GM12865 (cell line): ENCODE measurements around the gene PLVAP.
A peak's percentile ranks its signal among the peaks of the same experiment; 100 is the strongest.

Experiments used
- DNase-seq: peaks from one replicate; pipeline ENCODE4 v3.0.0; 2010; ENCODE audit warnings: low read depth
- H3K4me3 ChIP-seq: 2 replicates; pipeline ENCODE4 v1.5.1; 2011; ENCODE audit warnings: mild to moderate bottlenecking, low read depth, low read length, control low read depth
- TF ChIP-seq, protein P1 (sequence below): IDR thresholded peaks from 2 replicates; pipeline ENCODE4 v1.5.1; 2011; ENCODE audit warnings: low read length, control low read depth, low read depth, inconsistent platforms; ENCODE audit not compliant: insufficient read depth; ENCODE audit errors: missing control alignments

PLVAP gene

DNA sequence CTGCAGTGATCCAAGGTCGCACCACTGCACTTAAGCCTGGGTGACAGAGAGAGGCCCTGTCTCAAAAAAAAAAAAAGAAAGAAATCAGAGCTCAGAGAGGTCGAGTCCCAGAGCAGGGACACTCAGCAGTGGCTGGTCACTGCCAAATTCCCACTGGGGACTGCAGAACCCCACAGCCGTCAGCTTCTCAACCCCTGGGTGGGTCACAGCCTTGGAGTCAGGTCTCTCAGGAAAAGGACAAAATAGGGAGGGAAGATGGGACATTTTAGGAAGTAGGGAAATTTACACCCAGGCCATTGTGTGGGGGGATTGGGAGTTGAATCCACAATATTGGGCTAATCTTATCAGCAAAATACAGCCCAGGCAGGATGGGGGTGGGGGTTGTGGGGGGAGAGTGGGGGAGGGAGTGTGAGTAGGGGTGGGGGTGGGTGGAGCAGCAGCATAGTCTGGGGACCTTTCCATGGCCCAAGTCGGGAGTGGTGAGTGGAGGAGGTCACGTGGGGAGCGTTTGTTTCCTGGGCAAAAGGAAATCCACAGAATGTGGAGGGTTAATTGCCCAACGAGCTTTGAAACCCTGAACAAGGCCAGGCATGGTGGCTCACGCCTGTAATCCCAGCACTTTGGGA is 21.9 kb upstream of the PLVAP start:
- TF ChIP-seq, protein P1, sequence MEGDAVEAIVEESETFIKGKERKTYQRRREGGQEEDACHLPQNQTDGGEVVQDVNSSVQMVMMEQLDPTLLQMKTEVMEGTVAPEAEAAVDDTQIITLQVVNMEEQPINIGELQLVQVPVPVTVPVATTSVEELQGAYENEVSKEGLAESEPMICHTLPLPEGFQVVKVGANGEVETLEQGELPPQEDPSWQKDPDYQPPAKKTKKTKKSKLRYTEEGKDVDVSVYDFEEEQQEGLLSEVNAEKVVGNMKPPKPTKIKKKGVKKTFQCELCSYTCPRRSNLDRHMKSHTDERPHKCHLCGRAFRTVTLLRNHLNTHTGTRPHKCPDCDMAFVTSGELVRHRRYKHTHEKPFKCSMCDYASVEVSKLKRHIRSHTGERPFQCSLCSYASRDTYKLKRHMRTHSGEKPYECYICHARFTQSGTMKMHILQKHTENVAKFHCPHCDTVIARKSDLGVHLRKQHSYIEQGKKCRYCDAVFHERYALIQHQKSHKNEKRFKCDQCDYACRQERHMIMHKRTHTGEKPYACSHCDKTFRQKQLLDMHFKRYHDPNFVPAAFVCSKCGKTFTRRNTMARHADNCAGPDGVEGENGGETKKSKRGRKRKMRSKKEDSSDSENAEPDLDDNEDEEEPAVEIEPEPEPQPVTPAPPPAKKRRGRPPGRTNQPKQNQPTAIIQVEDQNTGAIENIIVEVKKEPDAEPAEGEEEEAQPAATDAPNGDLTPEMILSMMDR = no peak
- H3K4me3 ChIP-seq = no peak overlapping the region
- DNase-seq = no peak

DNA sequence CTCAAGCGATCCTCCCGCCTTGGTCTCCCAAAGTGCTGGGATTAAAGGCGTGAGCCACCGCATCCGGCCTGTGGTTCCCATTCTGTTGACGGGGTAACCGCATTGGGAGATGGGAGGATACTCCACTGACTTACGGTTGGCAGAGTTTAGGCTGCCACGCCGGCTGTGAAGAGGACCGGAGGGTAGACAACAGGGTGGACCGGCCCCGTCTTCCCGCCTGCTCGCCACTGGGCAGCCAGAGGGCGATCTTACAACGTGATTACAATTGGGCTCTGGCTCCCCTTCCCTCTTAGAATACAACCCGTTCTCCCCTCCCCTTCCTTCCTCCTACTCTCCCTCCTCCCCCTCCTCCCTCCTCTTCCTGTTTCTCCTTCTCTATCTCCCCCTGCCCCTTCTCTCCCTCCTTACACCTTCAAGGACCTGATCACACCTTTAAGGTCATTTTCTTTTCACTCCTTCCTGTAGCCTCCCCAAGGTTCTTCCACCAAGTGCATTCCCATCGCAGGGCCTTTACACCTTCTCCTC is 17.8 kb upstream of the PLVAP start:
- no peak overlapping the region for H3K4me3 ChIP-seq
- TF ChIP-seq, protein P1 = peak; percentile 81
- DNase-seq = peak; percentile 75

DNA sequence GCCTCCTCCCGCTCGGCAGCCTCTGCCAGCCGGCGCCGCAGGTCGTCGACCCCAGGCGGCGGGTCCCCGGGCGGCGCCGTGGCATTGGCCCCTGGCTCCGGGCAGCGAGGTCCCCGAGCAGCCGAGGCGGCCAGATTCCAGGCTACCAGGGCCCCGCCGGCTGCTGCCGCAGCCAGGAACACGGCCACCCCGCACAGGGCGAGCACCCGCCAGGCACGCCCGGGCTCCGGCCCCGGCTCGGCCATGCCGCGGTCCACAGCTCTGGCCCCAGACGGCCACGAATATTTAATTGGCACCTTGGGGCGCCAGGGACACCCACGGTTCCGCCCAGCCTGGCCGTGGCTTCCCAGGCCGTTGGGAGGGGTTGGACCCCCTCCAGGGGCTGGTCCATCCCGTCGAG is 16.8 kb upstream of the PLVAP start, which contains the start of gene CCDC194:
CCDC194 (minus strand) TSS at position 283 of the 400 bp plus-strand sequence; CDS start at position 245, 38 bp downstream.
- TF ChIP-seq, protein P1 = no peak
- peak; percentile 19 for DNase-seq
- no peak within 1 kb of the TSS for H3K4me3 ChIP-seq

DNA sequence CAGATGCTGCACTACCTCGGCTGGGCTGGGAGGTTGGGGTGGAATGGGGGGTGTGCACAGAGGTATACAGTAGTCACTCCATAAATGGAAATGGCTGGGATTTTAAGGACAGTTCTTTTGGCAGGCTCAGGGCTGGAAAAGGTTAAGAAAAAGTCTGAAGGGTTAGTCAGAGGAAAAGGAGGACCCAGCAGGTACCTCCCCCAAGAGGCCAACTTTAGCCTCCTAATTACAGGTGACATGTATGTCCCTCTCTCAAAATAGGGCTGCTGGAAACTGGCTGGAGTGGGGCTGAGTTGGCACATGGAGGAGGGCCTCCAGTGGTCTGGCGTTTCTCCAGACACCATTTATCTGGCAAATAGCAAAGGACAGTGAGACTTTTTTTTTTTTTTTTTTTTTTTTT is 15.9 kb upstream of the PLVAP start:
- TF ChIP-seq, protein P1 = no peak

DNA sequence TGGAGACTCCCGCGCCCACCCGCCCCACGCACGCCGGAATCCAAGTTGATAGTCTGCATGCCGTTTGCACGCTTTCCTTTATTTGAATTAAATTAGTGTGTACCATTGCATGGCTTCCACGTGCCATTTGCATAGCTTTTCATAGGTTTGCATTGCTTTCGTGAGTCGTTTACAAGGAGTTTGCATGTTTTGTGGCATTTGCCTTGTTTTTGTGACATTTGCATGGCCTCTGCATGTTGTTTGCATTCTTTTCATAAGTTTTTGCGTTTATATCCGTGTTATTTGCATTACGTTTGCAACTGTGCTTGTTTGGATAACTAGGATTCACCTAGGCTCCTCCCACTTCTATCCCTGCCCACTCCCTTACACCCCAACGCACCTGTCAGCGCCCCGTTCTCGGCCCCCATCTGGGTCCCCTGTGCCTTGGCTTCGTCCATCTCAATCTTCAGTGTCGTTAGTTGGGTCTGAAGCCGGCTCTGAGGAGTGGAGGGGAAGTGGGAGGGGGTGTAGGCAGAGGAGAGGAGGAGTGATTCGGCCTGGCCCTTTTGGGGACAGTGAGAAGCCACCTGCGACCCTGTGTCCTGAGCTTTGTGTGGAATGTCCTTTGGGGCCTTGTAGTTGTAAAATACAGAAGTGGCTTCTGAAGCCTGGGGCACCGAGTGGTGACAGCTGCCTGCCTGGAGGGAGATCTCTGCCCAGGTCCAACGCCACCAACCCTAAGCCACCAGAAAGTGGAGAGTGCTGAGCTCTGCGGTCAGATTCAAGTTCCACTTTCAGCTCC is 14.4 kb upstream of the PLVAP start:
- peak overlapping the region; percentile 12 for H3K4me3 ChIP-seq
- peak; percentile 31 for DNase-seq
- TF ChIP-seq, protein P1 = no peak

More for the DNA sequence above, 15.9 kb upstream of the PLVAP start:
- DNase-seq = peak; percentile 18
- no peak overlapping the region for H3K4me3 ChIP-seq

DNA sequence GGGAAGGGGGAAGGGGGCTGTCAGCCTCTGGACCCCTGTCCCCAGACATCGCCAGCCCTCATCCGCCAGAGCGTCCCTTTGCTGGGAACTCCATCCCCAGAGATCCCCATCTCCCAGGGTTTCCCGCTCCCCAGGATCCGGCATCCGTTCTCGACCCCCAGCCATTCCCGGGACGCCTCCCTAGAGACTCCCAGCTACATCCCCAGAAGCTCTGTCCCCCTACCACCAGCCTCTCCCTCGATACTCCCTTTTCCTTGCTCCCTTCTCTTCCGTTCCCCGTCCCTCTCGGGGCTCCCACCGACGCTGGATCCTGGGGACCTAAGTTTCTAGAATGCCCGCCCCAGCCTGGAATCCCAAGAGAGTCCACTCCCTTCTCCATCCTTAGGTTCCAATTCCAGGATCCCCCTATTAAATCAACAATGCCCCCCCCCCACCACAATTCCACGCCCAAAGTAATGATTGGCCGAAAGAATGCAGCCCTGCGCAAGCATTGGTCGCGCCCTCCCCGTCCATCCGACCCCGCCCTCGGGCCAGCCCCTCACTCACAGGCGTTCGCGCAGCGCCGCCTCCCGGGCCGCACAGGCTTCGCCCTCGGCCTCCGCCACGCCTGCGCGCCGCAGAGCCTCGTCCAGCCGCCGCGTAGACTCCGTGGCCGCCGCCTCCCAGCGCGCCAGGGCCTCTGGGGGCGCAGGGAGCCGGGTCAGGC is 13.7 kb upstream of the PLVAP start:
- peak overlapping the region; percentile 47 for H3K4me3 ChIP-seq
- TF ChIP-seq, protein P1 = peak; percentile 72
- peak; percentile 90 for DNase-seq
